HEK293 (cell line): ENCODE results near the gene SERINC2.

Experiments
- CTCF ChIA-PET: fragments of 350-600 bp; formaldehyde crosslinking; extraction: SDS; loops from one replicate; lab custom pipeline; 2021; ENCODE audit warnings: antibody characterized with exemption; lab: Yijun Ruan, JAX
- POLR2A ChIA-PET: fragments of 300-600 bp; formaldehyde crosslinking; extraction: SDS; loops from one replicate; lab custom pipeline; 2020; ENCODE audit warnings: antibody characterized with exemption, inconsistent platforms; lab: Yijun Ruan, JAX
- H3K27ac ChIP-seq: fragments of 200-500 bp; sonication (Bioruptor generic); 2 replicates; pipeline ENCODE4 v1.5.1; 2014; ENCODE audit warnings: low read depth, low read length, control low read depth, inconsistent platforms; ENCODE audit errors: extremely low read depth
- H3K36me3 ChIP-seq, 2 experiments: fragments of 200-500 bp in 1 of 2; sonication (Bioruptor generic) in 1 of 2; 1 replicate in 1 of 2; 2 replicates in 1 of 2; pipeline ENCODE4 v1.5.1; 2014 to 2017; ENCODE audit warnings: inconsistent platforms in 2 of 2, low read length in 2 of 2; ENCODE audit not compliant: control insufficient read depth in 2 of 2, insufficient read depth in 1 of 2
- H3K4me1 ChIP-seq: fragments of 200-500 bp; sonication (Bioruptor generic); 2 replicates; pipeline ENCODE4 v1.5.1; 2014; ENCODE audit warnings: mild to moderate bottlenecking, low read length, inconsistent platforms; ENCODE audit not compliant: control insufficient read depth, insufficient read depth
- H3K4me3 ChIP-seq: 2 replicates; pipeline ENCODE4 v1.5.1; 2011; ENCODE audit warnings: low read depth, mild to moderate bottlenecking, control low read depth, low read length, moderate library complexity
- H3K9me3 ChIP-seq: fragments of 200-500 bp; sonication (Bioruptor generic); 2 replicates; pipeline ENCODE4 v1.5.1; 2014; ENCODE audit warnings: low read depth, low read length, inconsistent platforms; ENCODE audit not compliant: control insufficient read depth, insufficient read depth
- MZF1 ChIP-seq: fragments of 450-650 bp; formaldehyde crosslinking; IDR thresholded peaks from 2 replicates; pipeline ENCODE4 v1.5.1; 2017; ENCODE audit warnings: missing biosample characterization, missing genetic modification characterization, borderline replicate concordance
- SETDB1 ChIP-seq: IDR thresholded peaks from one replicate; pipeline ENCODE4 v1.6.1; 2017; ENCODE audit warnings: mild to moderate bottlenecking, low read length, moderate library complexity, mixed read lengths; ENCODE audit not compliant: insufficient read length
- TRIM28 ChIP-seq: IDR thresholded peaks from 2 replicates; pipeline ENCODE4 v1.6.1; 2011; ENCODE audit warnings: low read length, control low read depth, borderline replicate concordance
- ZNF140 ChIP-seq: fragments of 450-650 bp; formaldehyde crosslinking; IDR thresholded peaks from 2 replicates; pipeline ENCODE4 v1.5.1; 2016; ENCODE audit warnings: missing biosample characterization, missing genetic modification characterization
- ZNF155 ChIP-seq: fragments of 450-650 bp; formaldehyde crosslinking; IDR thresholded peaks from 2 replicates; pipeline ENCODE4 v1.5.1; 2016; ENCODE audit warnings: missing biosample characterization, missing genetic modification characterization
- ZNF19 ChIP-seq: fragments of 450-650 bp; formaldehyde crosslinking; IDR thresholded peaks from 2 replicates; pipeline ENCODE4; 2016; ENCODE audit warnings: missing biosample characterization, missing genetic modification characterization, low read depth
- ZNF24 ChIP-seq: fragments of 450-650 bp; formaldehyde crosslinking; IDR thresholded peaks from 2 replicates; pipeline ENCODE4 v1.5.1; 2016; ENCODE audit warnings: missing biosample characterization, missing genetic modification characterization
- ZNF311 ChIP-seq: fragments of 450-650 bp; formaldehyde crosslinking; IDR thresholded peaks from 2 replicates; pipeline ENCODE4 v1.5.1; 2017; ENCODE audit warnings: missing biosample characterization, missing genetic modification characterization, borderline replicate concordance
- ZNF37A ChIP-seq: fragments of 450-650 bp; IDR thresholded peaks from 2 replicates; pipeline ENCODE4 v1.5.1; 2018; ENCODE audit warnings: missing biosample characterization, missing genetic modification characterization
- ZNF433 ChIP-seq: fragments of 450-650 bp; formaldehyde crosslinking; IDR thresholded peaks from 2 replicates; pipeline ENCODE4 v1.5.1; 2016; ENCODE audit warnings: missing biosample characterization, missing genetic modification characterization, low read depth
- ZNF561 ChIP-seq: fragments of 450-650 bp; IDR thresholded peaks from 2 replicates; pipeline ENCODE4 v1.5.1; 2018; ENCODE audit warnings: missing biosample characterization, missing genetic modification characterization, borderline replicate concordance
- ZNF624 ChIP-seq: fragments of 450-650 bp; formaldehyde crosslinking; IDR thresholded peaks from 2 replicates; pipeline ENCODE4 v1.5.1; 2017; ENCODE audit warnings: missing biosample characterization, missing genetic modification characterization
- TF ChIP-seq, protein P1 (sequence below): fragments of 450-650 bp; formaldehyde crosslinking; IDR thresholded peaks from 2 replicates; pipeline ENCODE4 v1.5.1; 2016; ENCODE audit warnings: missing biosample characterization, missing genetic modification characterization
- TF ChIP-seq, protein P2 (sequence below): fragments of 450-650 bp; formaldehyde crosslinking; IDR thresholded peaks from 2 replicates; pipeline ENCODE4 v1.5.1; 2016; ENCODE audit warnings: missing biosample characterization, missing genetic modification characterization
- TF ChIP-seq, protein P3 (sequence below): fragments of 450-650 bp; formaldehyde crosslinking; IDR thresholded peaks from 2 replicates; pipeline ENCODE4 v1.5.1; 2016; ENCODE audit warnings: missing biosample characterization, missing genetic modification characterization

Gene SERINC2

DNA sequence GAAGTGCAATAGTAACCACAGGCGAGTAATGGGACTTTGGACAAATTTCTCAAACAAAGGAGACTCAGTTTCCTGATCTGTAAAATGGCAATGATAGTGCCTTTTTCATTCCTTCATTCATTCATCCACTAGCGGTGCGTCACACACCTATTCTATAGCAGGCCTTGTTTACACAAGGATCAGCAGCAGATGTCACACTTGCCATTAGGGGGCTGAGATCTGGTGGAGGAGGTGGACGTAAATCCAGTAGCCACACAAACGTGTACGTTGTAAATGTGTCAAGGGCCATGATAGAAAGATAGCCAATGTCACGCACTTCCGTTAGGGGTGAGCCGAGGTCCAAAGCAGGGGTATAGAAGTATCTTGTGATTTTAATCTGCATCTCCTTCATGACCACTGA, 34.2 kb downstream of the SERINC2 start (continued):
- TF ChIP-seq ZNF24 (tag by site-specific recombination) (peak; percentile 81), ZNF433 (tag by site-specific recombination) (no peak), ZNF624 (tag by site-specific recombination) (no peak), ZNF140 (tag by site-specific recombination) (no peak), ZNF37A (tag by site-specific recombination) (no peak), ZNF19 (tag by site-specific recombination) (no peak), ZNF311 (tag by site-specific recombination) (no peak)
- TF ChIP-seq, protein P1, sequence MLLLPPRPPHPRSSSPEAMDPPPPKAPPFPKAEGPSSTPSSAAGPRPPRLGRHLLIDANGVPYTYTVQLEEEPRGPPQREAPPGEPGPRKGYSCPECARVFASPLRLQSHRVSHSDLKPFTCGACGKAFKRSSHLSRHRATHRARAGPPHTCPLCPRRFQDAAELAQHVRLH (tag by site-specific recombination): 0 out of 2 replicates have a peak, but pooled peaks have one; percentile 8
- TF ChIP-seq, protein P2, sequence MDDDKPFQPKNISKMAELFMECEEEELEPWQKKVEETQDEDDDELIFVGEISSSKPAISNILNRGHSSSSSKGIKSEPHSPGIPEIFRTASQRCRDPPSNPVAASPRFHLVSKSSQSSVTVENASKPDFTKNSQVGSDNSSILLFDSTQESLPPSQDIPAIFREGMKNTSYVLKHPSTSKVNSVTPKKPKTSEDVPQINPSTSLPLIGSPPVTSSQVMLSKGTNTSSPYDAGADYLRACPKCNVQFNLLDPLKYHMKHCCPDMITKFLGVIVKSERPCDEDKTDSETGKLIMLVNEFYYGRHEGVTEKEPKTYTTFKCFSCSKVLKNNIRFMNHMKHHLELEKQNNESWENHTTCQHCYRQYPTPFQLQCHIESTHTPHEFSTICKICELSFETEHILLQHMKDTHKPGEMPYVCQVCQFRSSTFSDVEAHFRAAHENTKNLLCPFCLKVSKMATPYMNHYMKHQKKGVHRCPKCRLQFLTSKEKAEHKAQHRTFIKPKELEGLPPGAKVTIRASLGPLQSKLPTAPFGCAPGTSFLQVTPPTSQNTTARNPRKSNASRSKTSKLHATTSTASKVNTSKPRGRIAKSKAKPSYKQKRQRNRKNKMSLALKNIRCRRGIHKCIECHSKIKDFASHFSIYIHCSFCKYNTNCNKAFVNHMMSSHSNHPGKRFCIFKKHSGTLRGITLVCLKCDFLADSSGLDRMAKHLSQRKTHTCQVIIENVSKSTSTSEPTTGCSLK: no peak

DNA sequence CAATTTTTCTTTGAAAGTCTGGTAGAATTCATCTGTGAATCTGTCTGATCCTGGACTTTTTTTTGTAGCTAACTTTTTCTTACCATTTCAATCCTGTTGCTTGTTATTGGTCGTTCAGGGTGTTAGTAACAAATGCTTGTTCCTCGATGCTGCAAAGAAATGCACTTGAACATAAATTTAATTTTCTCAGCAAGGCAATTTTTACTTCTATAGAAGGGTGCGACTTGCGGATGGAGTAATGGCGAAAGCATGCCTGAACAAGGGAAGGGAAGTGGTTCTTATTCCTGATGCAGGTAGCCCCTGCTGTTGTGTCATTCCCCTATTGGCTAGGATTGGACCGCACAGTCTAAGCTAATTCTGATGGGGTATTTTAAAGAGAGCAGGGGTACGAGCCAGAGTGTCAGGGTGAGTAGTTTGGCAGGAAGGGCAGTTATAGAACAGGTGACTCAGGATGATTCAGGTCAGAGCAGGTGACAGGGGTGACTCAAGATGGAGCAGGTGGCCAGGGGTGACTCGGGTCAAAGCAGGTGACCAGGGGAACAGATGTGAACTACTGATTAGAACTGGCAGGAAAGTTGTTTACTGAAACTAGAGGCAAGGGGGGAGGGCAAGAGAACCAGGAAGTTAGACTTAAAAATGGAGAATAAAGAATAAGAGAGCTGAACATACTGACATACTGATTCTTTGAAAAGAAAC, 40.5 kb downstream of the SERINC2 start:
- Histone ChIP-seq H3K4me3 (no peak overlapping the region), H3K9me3 (no peaks in the 10 kb centered on the region), H3K4me1 (no peaks in the 10 kb centered on the region), H3K27ac (no peak overlapping the region), H3K36me3 (no peaks in the 10 kb centered on the region)
- TF ChIP-seq SETDB1 (peak; percentile 91), ZNF155 (tag by site-specific recombination) (no peak)
- POLR2A ChIA-PET: no interaction called here
- CTCF ChIA-PET: interaction anchor here (0.7 kb wide), 1 partner anchor 111 kb away, joined by 3 read pairs; no protein-coding TSS in a partner anchor

DNA sequence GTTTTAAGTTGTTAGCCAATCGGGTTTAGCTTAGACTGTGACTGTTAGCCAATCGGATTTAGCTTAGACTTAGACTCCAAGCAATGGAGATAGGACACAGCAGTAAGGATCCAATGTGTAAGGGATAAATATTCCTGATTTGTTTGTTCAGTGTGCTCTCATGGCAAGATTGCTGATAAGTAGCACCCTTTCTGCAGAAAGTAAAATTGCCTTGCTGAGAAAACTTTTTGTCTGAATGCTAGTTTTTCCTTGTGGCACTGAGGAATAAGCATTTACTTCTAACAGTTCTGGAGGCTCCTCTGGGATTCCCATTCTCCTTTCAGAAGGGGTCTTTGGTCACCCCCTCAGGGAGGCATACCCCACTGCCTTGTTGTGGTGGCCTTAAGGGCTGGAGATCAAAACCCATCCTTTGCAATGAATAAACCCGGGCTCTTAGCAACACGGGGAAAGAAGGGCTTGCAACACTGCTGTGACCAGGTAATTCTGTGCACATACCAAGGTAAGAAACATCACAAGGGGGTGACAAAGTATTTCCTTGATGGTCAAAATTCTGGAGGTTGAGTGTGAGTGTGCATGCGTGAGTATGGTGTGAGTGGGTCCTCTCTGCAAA, 45.4 kb downstream of the SERINC2 start:
- CTCF ChIA-PET: no interaction called here
- no peak overlapping the region for H3K27ac ChIP-seq
- POLR2A ChIA-PET: no interaction called here
- H3K4me1 ChIP-seq: no peaks in the 10 kb centered on the region
- no peaks in the 10 kb centered on the region for H3K9me3 ChIP-seq
- no peak overlapping the region for H3K4me3 ChIP-seq
- TF ChIP-seq TRIM28 (peak; percentile 99; the same call in 1 of the 2 replicates), MZF1 (tag by site-specific recombination) (no peak), ZNF561 (peak; percentile 90), SETDB1 (peak; percentile 100)
- TF ChIP-seq, protein P3, sequence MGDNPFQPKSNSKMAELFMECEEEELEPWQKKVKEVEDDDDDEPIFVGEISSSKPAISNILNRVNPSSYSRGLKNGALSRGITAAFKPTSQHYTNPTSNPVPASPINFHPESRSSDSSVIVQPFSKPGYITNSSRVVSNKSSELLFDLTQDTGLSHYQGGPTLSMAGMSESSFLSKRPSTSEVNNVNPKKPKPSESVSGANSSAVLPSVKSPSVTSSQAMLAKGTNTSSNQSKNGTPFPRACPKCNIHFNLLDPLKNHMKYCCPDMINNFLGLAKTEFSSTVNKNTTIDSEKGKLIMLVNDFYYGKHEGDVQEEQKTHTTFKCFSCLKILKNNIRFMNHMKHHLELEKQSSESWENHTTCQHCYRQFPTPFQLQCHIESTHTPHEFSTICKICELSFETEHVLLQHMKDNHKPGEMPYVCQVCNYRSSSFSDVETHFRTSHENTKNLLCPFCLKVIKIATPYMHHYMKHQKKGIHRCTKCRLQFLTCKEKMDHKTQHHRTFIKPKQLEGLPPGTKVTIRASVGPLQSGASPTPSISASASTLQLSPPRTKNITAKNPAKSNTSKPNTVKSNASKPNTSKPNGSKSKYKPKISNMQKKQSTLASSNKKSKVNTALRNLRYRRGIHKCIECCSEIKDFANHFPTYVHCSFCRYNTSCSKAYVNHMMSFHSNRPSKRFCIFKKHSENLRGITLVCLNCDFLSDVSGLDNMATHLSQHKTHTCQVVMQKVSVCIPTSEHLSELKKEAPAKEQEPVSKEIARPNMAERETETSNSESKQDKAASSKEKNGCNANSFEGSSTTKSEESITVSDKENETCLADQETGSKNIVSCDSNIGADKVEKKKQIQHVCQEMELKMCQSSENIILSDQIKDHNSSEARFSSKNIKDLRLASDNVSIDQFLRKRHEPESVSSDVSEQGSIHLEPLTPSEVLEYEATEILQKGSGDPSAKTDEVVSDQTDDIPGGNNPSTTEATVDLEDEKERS (tag by site-specific recombination): peak; percentile 24; the same call in 1 of the 2 replicates
- TF ChIP-seq, all 188 proteins: peak for 4
- H3K36me3 ChIP-seq: no peaks in the 10 kb centered on the region
